D721Med (cell line): ENCODE measurements around the gene MED4.

Experiments
- DNase-seq: peaks from one replicate; pipeline ENCODE4 v3.0.0; 2011; ENCODE audit warnings: low spot score; ENCODE audit not compliant: insufficient read length
- FAIRE-seq: peaks from 2 replicates; lab custom pipeline; 2011; peaks lifted over from hg19 to GRCh38; lab: Jason Lieb, UNC
- TF ChIP-seq, protein P1 (sequence below): IDR thresholded peaks from 2 replicates; pipeline ENCODE4 v1.5.1; 2012; ENCODE audit warnings: mild to moderate bottlenecking, control low read depth; ENCODE audit not compliant: insufficient read depth; ENCODE audit errors: missing control alignments

The MED4 gene

DNA sequence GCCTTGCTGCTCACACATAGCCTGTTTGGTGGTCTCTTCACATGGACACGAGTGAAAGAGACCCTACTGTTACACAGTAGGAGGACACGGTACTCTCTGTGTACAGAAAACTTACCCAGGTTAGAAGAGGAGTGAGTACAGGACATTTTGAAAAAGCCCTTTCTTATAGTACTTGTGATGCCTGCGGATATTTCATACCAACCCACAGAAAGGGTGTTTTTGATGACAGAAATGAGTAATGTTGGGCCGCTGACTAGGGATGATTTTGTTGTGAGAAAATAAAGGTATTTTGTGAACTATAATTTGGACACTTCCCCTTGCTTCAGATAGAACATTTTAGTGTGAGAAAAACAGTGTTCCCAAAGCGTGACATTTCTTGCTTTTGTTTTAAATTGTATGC, 39.2 kb downstream of the MED4 start:
- TF ChIP-seq, protein P1, sequence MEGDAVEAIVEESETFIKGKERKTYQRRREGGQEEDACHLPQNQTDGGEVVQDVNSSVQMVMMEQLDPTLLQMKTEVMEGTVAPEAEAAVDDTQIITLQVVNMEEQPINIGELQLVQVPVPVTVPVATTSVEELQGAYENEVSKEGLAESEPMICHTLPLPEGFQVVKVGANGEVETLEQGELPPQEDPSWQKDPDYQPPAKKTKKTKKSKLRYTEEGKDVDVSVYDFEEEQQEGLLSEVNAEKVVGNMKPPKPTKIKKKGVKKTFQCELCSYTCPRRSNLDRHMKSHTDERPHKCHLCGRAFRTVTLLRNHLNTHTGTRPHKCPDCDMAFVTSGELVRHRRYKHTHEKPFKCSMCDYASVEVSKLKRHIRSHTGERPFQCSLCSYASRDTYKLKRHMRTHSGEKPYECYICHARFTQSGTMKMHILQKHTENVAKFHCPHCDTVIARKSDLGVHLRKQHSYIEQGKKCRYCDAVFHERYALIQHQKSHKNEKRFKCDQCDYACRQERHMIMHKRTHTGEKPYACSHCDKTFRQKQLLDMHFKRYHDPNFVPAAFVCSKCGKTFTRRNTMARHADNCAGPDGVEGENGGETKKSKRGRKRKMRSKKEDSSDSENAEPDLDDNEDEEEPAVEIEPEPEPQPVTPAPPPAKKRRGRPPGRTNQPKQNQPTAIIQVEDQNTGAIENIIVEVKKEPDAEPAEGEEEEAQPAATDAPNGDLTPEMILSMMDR: no peak
- DNase-seq (no peak), FAIRE-seq (no peak)

DNA sequence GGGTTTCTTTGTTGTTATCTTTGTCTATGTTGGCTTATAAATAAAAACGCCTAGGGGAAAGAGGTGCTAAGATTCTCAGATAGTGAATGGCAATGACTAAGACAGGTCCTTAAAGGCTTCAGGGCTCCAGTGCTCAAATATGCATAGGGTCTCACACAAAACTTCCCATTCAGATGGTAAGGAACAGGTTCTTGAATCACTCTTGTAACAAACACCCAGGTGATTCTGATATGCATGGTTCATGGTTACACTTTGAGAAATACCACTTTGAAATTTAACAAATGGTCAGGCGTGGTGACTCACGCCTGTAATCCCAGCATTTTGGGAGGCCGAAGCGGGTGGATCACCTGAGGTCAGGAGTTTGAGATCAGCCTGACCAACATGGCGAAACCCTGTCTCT, 40.3 kb downstream of the MED4 start:
- FAIRE-seq: no peak
- no peak for DNase-seq
- TF ChIP-seq, protein P1: no peak

DNA sequence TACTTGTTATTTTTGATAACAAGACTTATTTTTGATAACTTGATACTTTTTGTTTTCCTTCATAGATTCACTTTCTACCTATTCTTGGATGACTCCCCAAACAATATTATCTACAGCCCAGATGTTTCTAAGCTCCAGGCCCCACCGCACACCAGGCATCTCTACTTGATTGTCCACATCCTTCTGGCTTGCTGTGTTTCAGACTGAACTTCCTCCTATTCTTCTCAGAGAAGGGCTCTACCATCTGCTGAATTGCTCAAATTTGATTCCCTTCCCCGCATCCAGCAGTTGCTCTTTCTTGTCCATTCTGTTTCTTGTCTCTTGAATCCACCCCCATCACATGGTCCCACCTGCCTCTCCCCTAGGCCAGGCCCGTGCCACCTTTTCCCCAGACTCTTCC, 44.4 kb downstream of the MED4 start:
- FAIRE-seq: no peak
- TF ChIP-seq, protein P1: no peak

DNA sequence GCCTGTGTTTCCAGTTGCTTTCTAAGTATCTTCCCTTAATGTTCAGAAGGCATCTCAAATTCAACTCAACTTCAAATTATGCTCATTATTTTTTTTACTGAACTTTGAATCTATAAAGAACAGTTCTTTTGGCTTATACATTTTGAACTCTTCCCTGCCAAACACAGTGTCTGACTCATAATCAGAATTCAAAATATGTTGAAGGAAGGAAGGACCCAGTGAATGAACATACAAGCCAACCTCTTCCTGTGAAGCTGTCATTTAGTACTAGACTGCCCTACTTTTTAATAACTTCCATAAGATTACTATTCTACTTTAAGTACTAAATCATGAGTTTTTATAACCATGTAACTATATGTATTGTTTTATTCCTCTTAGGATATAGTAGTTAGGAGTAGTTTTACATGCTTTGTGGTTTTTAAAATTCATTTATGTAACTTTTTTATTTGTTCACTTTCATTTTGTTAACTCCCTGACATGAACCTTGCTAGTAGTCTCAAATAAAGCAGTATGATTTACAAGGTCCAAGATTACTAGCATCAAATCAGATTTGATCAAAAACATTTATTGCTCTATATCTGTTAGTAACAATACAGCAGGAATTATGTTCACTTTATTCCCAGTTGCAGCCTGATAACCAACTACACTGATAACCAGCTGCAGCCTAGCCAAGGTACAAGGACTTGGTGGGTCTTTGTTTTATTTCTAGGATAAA, 51.0 kb downstream of the MED4 start:
- no peak for DNase-seq
- no peak for FAIRE-seq
- TF ChIP-seq, protein P1: no peak

More for the DNA sequence above, 44.4 kb downstream of the MED4 start:
- DNase-seq: no peak

DNA sequence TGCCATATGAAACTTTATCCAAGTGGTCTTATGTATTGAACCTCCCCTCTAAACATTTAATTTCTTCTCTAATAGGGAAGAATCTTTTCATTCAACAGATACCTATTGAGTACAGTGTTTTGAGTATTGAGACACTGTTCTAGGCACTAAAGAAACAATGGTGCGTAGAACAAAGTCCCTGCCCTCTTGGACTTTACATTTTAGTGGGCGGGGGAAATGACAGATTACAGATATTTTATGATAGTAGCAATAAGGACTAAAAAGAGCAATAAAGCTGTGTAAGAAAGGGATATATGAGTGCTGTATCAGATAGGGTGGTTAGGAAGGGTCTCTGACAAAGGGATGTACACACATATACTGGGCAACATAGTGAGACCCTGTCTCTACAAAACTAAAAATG, 52.0 kb downstream of the MED4 start:
- FAIRE-seq (no peak), DNase-seq (no peak)
- TF ChIP-seq, protein P1: no peak

DNA sequence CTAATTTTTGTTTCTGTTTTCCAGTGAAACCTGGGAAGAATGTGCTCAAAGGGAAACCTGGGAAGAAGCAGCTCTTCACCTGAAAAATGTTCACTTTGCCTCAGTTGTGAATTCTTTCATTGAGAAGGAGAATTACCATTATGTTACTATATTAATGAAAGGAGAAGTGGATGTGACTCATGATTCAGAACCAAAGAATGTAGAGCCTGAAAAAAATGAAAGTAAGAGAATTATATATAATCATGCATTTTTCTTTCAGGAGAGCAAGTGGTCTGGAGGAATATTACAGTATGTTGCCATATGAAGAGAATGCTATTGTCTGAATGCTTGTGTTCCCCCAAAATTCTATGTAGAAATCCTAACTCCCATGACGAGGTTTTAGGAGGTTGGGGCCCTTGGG, 54.0 kb downstream of the MED4 start:
- no peak for DNase-seq
- TF ChIP-seq, protein P1: no peak
- FAIRE-seq: no peak

DNA sequence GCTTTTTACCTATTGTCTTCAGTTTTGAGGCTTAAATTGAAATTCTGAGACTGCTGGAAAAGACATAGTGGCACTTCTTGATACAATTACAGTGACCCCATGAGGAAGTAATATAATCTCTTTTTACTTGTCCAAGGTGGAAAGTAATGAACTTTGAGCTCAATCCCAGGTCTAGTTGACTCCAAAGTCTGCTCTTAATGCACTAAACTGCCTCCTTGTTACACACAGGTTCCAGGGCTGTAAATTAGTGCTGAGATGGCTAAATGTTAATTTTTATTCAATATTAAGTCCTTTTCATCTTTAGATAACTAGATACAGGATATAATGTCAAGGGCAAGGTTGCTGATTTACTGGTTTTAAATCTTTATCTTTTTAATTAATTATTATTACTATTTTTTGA, 54.9 kb downstream of the MED4 start:
- TF ChIP-seq, protein P1: no peak
- no peak for FAIRE-seq
- DNase-seq: no peak
